ENCODE results near the gene GDE1. TPM values are rescaled to one million over a fixed set of nuclear protein-coding genes. Genes with fewer than 3 reads are reported as not detected.

The GDE1 gene, protein sequence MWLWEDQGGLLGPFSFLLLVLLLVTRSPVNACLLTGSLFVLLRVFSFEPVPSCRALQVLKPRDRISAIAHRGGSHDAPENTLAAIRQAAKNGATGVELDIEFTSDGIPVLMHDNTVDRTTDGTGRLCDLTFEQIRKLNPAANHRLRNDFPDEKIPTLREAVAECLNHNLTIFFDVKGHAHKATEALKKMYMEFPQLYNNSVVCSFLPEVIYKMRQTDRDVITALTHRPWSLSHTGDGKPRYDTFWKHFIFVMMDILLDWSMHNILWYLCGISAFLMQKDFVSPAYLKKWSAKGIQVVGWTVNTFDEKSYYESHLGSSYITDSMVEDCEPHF
- 52.7 and 61.5 TPM in 2 replicates for total RNA-seq

DNA sequence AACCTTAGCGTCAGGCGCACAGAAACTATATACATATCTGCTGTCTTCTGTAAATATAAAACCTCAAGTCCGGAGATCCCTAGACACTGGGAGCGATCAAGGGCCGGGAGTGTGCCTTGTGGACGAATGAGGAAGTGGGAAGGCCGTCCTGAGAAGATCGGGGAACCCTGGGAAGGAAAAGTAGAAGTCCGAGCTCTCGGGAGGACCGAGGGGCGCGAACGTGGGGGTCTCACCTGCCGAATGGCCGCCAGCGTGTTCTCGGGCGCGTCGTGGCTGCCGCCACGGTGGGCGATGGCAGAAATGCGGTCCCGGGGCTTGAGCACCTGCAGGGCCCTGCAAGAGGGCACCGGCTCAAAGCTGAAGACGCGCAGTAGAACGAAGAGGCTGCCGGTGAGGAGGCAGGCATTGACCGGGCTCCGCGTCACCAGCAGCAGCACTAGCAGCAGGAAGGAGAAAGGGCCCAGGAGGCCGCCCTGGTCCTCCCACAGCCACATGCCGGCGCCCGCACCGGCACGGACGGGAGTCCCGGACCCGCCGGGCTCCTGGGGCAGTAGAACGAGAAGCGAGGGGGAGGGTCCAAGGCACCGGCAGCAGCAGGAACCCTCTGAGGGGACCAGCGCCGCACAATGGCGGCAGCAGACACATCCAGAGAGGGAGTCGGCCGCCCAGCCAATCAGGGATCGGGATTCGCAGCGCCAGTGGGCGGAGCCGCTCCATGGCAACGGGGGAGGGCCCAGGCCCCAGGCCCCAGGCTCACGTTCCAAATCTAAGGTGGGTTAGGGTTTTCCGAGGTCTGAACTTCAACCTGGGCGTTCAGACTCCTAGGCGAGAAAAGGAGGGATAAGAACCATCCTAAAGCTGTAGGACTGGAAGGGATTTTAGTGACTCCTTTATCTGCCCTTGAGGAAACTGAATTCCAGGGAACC lies at the start of gene GDE1:
Gene GDE1 (minus strand): TSS at position 628 of the 926 bp plus-strand sequence. CDS start 134 bp downstream, at position 494.

DNA sequence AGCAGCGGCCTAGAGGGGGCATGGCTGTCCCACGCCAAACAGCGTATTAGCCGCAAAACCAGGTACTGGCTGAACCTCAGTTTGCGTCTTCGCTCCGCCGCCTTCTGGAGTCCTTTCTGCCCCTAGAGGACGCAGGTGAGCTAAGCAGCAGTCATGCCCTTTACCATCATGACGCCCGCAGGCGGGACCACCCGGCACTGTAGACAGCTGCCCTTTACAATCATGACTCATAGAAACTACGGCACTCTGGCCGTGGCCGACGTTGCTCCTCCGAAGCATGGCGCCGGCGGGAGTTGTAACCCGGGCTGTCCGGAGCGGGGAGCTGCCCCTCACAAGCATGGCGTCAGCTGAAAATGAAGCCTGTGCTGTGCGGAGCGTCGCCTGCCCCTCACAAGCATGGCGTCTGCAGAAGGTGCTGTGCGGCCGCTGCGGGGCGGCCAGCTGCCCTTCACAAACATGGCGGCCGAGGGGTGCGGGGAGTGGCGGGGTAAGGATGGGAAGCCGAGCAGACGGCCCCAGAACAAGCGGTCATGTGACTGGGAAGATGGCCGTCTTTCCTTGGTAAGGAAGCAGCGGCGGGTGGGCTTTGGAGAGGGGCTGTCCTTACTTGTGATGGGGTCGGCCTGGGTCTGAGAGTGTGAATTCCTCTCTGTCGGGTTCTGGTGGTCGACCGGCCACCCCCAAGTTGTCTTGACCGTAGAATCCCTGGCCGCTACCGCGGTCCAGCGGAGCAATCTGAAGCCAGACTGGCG lies 33.5 kb upstream of the GDE1 start, which contains the start of gene VPS35L:
Gene VPS35L (plus strand): TSS at position 518 of the 752 bp plus-strand sequence. CDS start 27 bp downstream, at position 545.

DNA sequence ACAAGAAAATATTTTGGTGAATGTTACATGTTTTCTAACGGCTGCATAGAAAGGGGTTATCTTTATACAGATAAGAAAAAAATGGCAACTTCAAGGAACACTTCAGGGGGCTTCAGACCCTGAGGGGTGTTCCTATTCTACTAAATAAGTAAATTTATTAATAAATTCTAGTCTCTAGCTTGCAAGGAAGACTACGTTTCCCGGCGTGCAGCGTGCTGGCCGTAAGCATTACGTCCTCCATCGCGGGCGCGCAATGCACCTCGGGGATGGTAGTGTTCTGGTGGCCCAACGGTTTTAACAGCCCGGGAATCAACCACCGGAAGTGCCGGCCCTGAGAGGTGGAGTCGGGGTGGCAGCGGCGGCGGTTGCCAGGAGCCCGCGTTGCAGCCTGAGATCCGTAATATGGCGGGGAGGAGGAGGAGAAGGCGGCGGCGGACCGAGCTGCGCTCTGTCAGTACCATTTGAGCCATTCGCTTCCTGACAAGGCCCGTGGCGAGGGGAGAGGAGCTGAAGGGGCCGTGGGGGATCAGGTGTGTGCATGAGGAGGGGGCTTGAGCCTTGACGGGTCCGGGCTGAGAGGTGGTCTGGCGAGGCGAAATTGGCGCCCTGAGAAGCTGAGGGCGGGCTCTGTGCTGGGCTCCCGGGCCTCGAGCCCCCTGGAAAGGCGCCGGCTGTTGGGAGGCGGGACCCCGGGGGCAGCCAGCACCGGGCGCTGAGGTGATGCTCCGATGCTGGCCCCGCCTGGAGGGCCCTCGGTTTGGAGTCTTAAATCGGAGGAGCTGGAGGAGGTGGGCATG lies 1.9 kb upstream of the GDE1 start, which contains the start of gene CCP110:
Gene CCP110 (plus strand): TSS at position 384 of the 797 bp plus-strand sequence. CDS start 3,940 bp downstream, outside the sequence.

Other genes with a start within 250 kb of the GDE1 start
- gene CLEC19A, start 236.4 kb downstream of the GDE1 start, total RNA-seq: not detected in 2 replicates
- not detected in 2 replicates for gene TMC5, start 104.2 kb downstream of the GDE1 start, total RNA-seq
- 13.4 and 13.5 TPM in 2 replicates for gene CCP110, start 1.8 kb upstream of the GDE1 start, total RNA-seq
- gene VPS35L, start 33.6 kb upstream of the GDE1 start, total RNA-seq: 44.9 and 48.2 TPM in 2 replicates
- 6.5 and 10.4 TPM in 2 replicates for gene KNOP1, start 196.1 kb upstream of the GDE1 start, total RNA-seq
- 4.6 and 4.8 TPM in 2 replicates for gene IQCK, start 196.2 kb upstream of the GDE1 start, total RNA-seq

Data from smooth muscle cell of the pulmonary artery (primary cell).